22Rv1 (cell line): ENCODE data around the gene RAPGEF4.

Experiments
- ZFX ChIP-seq: fragments of 450-650 bp; IDR thresholded peaks from 2 replicates; pipeline ENCODE4 v1.6.1; 2017; ENCODE audit warnings: antibody characterized with exemption, borderline replicate concordance
- TF ChIP-seq, protein P1 (sequence below): fragments of 450-650 bp; IDR thresholded peaks from 2 replicates; pipeline ENCODE4 v1.5.1; 2017; ENCODE audit warnings: mild to moderate bottlenecking

DNA sequence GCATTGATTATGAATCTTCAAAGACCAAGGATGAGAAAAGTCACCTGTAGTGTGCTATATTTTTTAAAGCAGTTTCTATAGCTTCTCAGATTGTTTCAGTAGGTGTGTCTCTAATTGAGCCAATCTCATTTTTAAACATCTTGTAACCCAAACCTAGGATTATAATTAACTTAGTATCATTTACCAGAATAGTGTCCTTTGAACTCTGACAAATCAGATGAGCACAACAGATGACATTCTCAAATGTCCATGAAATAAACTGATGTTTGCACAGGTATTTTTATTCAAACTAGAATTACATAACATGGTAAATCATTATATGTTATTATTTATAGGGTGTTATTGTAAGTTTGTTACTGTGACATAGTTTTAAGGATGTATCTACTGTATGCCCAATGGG, 213.9 kb downstream of the RAPGEF4 start:
- TF ChIP-seq, protein P1, sequence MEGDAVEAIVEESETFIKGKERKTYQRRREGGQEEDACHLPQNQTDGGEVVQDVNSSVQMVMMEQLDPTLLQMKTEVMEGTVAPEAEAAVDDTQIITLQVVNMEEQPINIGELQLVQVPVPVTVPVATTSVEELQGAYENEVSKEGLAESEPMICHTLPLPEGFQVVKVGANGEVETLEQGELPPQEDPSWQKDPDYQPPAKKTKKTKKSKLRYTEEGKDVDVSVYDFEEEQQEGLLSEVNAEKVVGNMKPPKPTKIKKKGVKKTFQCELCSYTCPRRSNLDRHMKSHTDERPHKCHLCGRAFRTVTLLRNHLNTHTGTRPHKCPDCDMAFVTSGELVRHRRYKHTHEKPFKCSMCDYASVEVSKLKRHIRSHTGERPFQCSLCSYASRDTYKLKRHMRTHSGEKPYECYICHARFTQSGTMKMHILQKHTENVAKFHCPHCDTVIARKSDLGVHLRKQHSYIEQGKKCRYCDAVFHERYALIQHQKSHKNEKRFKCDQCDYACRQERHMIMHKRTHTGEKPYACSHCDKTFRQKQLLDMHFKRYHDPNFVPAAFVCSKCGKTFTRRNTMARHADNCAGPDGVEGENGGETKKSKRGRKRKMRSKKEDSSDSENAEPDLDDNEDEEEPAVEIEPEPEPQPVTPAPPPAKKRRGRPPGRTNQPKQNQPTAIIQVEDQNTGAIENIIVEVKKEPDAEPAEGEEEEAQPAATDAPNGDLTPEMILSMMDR: no peak
- no peak for TF ChIP-seq ZFX
